Hematopoietic multipotent progenitor cell treated with erythropoietin and hydrocortisone succinate and interleukin-3 and kit ligand, for 8 days (in vitro differentiated cells): ENCODE results near the gene AASDH.
"Not testable (repeated sequence)": the region's sequence is repeated elsewhere in the genome, so short reads cannot be mapped to it uniquely, and the experiment has no call there.

Experiments used
- DNase-seq: peaks from one replicate; pipeline ENCODE4 v3.0.0-alpha.2; 2015

AASDH gene

DNA sequence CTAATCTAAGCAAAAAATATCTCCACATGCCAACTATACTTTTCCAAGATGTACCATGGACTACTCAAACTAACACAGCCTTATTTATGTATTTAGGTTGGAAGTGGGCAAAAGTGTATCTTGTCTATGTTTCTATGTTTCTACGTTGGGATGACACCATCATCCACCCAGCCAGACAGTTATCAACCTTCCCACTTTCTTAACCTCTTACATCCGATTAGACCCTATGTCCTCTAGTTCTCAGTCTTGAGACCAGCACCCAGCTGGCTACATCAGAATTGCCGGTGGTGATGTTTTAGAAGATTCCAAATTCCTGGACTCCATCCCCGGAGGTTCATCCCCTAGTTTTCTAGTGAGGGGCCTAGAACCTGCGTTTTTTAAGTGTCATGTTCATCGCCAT, 1.0 kb upstream of the AASDH start:
- peak; percentile 38 for DNase-seq

DNA sequence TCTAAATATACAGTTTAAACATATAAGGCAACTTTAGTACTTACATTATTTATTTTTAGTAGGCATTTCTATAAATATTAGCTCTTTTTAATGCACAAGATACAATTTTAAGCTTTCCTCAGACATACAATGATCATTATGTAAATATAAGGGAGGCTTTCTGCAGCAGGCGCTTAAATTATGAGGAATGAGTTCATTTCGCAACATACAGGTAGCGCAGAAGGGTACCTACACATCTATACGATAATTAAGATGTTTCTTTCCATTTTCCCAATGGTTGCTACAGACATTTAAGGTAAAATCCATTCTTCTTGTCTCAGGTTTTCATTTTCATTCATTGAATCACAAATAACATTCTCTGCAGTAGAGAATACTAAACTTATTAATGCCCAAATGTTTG, 1.2 kb downstream of the AASDH start:
- DNase-seq: no peak

DNA sequence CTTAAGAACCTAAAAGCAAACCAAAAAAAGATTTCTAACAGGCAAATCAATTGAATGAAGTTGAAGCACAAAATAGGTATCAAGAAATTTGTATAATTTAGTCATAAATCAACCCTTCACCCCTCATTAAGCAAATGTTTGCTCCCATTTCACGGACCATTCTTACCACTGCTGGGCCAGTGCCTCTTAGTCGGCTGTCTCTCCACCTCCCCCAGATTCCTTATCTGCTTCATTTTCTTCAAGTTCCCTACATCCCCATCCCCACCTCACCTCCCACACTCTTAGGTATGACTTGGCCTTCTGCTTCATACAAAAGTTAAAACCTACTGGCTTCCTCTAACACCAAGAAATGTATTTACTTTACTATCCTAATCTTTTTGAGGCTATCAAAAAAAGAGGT, 11.8 kb downstream of the AASDH start:
- DNase-seq: no peak

DNA sequence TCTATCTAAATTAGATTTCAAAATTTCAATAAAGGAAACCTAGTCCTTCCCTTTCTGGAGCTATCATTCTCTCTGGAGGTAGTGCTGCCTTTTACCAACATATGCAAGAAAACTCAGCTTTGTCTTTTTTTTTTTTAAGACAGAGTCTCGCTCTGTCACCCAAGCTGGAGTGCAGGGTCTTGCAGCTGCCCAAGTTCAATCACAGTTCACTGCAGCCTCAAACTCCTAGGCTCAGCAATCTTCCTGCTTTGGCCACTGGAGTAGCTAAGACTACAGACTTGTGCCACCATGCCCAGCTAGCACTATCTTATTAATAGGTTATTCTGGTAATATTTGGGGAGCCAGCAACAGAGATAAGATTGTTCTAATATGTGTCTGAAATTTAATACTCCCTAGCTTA, 12.3 kb downstream of the AASDH start:
- DNase-seq: no peak

DNA sequence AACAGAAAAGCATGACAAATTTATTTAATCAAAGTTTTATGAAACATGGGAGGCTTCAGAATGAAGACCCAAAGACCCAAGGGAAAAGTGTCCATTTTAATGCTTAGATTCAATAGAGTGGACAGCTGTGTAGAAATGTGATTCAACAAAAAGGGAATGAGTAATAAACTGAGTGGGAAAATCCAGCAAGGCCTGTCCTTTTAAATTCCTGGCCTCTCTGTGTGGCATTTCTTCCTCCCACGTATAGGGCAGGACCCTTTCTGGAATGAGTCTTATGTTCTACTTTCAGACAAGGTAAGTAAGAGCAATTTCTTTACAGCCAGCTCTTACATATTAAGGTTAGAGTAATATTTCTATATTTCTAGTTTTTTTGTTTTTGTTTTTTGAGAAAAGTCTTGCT, 14.5 kb downstream of the AASDH start:
- no peak for DNase-seq

DNA sequence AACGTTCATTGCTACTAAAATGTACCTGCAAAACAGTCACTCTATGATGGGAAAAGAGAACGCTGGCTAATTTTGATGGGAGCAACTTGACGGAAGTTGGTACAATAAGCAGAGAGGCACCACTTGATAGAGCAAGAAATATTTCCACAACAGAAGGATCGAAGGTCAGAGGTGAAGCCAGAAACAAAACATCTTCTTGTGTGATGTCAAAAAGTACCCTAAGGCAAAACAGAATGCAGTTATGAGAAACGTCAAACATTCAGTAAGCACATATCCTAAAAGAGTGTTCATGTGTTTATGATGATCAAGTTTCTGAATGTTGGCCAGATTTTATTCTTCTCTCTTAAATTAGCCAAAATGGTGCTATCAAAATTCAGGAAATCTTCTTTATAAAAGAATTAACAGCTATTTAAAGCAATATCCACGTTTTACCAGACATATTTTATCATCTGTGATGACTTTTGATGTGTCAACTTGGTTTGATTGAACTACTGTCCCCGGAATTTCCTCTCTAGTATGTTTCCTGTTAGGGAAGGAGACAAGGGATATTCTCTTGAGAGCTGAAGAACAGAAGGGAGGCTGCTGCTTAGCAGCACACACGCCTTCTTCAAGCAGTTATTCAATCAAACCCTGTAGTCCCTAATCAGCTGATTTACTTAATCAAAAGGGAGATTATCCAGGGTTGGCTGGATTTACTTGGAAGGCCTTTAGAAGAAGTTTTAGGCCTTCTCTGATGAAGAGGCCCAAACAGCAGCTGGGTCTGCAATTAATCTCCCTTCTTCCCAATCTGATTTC, 15.7 kb downstream of the AASDH start:
- DNase-seq: no peak

DNA sequence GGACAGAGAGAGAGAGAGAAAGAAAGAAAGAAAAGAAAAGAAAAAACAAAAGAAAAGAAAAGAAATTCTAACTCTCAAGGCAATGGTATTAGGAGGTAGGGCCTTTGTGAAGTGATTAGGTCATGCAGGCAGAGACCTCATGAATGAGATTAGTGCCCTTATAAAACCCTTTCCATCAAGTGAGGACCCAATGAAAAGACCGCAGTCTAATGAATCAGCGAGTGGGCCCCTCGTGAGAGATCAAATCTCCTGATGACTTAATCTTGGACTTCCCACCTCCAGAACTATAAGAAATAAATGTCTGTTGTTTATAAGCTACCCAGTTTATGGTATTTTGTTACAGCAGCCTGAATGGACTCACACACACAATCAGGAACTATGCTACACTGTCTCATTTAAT, 16.9 kb downstream of the AASDH start:
- no peak for DNase-seq

DNA sequence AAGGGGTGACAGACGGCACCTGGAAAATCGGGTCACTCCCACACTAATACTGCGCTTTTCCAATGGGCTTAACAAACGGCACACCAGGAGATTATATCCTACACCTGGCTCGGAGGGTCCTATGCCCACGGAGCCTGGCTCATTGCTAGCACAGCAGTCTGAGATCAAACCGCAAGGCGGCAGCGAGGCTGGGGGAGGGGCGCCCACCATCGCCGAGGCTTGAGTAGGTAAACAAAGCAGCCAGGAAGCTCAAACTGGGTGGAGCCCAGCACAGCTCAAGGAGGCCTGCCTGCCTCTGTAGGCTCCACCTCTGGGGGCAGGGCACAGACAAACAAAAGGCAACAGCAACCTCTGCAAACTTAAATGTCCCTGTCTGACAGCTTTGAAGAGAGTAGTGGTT, 24.3 kb downstream of the AASDH start:
- not testable (repeated sequence) for DNase-seq

DNA sequence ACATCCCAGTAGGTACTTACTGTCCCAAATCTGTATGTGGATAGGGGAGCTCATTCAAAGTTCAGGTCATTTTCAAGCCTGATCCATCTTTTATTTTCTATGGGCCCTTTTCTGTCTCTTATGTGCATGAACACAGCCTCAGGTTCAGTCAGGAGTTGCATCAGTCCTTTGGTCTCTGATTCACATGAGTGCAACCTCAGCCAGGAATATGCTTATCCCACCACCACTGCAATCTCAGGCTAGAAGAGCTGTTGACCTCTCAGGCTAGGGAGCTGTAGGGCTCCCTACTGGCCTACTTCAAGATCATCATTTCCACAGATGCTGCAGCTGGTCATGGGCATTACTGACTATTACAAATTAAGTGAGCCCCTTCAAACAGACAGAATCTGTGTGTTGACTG, 27.2 kb downstream of the AASDH start:
- DNase-seq: no peak

DNA sequence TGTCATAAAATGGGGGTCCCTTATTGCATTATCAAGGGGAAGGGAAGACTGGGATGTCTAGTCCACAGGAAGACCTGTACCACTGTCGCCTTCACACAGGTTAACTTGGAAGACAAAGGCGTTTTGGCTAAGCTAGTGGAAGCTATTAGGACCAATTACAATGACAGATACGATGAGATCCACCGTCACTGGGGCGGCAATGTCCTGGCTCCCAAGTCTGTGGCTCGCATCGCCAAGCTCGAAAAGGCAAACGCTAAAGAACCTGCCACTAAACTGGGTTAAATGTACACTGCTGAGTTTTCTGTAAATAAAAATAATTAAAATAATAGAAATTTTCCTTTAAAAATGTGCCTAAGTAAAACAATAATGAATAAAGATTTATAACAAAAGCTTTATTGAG, 30.6 kb downstream of the AASDH start:
- no peak for DNase-seq

DNA sequence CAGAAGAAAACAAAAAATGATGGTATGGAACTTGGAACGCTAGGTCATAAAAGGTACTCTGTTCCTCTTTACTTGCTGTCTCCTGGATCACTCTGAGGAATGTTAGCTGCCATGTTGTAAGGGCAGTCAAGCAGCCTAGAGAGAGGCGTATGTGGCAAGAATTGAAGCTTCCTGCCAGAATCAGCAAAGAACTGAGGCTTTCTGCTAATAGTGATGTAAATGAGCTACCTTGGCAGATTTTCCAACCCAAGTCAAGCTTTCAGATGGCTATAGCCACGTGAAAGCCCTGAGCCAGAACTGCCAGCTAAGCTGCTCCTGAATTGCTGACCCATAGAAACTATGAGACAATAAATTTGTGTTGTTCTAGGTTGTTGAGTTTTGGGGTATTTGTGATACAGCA, 38.7 kb downstream of the AASDH start:
- no peak for DNase-seq

DNA sequence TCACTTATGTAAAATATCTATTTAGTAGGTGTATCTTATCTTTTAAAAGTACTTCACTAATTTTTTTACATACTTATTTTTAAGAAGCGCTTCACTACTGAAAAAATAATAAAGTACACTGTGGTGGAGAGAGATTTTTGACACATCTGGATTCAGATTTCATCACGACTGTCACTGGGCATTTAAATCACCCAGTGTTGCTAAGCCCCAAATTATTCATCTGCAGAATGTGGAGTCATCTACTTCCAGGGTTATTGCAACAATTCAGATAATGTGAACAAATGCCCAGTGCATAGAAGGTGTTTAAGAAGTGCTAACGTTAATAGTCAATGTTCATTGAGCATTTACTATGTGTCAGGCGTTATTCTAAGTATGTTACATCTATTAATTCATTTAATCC, 41.8 kb downstream of the AASDH start:
- DNase-seq: no peak

DNA sequence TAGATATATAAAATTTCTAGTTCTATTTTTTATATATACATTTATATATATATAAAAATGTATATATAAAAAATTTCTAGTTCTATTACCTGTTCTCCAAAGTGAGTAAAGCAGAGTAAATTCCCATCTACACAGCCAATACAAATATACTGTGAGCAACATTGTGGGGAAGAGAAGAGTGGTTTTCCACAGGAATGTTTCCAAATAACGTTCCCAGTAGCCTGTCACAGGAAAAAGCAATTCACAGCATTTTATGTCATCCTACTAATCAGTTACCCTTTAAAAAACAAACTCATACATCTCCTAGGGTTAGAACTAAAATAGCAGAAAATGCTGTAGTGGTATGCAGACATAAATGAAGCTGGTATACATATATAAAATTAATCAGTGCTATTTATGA, 44.5 kb downstream of the AASDH start:
- no peak for DNase-seq

DNA sequence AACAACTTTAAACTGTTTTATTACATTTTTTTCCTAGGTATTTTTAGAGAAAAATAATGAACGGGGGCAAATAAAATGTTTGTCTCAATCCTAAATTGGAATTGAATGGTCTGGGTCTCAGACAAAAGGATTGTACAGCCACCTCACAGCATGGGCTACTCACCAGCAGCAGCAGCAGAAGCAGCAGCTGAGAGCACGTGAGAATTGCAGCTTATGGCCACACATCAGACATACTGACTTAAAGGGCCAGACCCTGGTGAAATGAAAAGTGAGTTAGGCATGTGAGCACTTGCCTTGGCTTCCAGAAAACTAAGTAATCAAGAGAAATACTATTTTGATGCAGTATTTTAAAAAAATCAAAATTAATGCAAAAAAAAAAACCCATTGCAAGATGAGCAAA, 56.6 kb downstream of the AASDH start:
- no peak for DNase-seq

DNA sequence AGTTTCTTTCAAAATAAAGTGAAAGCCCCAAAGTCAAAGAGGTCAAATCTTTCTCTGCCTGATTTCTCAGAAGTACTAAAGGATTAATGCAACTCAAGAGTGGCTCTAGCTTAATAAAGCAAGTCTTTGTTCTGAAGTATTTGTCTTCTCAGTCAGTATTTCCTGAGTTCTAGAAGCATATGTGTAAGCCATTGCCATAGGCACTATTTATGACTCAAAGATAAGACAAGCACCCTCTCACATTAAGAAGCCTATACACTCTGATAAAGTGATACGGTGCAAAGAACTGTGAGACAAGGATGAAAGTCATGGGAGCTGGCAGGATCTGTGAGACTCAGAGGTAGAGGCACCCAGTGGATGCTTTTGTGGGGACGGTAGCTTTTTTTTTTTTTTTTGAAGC, 60.9 kb downstream of the AASDH start:
- no peak for DNase-seq

DNA sequence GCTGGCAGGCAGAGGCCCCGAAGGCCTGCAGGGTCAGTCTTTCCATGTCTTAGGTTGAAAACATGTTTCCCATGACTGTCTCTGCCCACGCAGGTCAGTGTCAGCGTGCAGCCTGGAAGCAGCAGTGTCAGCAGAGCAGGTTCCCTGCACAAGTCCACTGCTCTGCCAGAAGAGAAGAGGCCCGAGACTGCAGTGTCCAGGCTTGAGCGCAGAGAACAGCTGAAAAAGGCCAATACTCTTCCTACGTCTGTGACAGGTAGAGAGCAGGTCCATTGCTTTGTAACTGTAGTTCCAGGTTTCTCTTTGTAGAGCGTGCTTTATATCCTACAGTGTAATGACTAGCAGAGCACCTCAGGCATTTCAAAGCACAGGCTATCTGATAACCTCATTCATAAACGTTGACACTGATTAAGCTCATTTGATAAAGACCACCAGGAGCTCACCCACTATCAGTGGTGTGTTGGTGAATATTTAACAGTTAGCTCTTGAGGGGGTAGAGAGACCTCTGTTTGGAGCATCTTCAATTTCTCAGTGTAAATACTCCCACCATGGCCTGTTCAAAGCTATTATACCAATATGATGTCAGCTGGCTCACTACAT, 63.2 kb downstream of the AASDH start:
- DNase-seq: no peak

DNA sequence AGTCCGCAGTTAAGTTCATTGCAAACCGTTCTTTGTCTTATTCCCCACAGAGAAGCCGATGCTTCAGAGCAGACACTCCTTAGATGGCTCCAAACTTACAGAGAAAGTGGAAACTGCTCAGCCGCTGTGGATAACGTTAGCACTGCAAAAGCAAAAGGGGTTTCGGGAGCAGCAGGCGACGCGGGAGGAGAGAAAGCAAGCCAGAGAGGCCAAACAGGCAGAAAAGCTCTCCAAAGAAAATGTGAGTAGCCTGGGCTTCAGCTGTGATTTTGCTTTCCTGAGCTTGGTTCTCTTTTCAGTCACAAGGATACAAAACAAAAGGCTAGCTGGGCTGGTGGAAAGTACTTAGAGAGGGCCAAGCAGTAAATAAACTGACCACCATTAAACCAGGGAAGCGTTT, 64.0 kb downstream of the AASDH start:
- no peak for DNase-seq

DNA sequence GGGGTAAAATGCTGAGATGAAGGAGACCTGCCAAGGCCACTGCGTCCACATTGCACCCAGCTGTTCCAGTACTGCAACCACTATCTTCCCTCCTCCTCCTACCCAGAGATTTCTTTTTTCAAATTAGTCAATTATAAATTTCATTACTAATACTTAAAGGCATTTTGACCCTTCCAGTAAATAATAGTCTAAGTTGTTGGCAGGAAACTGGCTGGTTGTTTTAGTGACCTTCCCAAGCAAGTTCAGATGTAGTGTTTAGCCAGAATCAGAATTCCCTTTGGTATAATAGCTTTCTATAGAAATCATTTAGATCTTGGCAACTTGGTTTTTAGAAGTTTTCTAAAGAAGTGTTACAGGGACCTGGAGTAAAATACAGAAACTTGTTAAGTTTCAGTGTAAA, 66.0 kb downstream of the AASDH start:
- no peak for DNase-seq

DNA sequence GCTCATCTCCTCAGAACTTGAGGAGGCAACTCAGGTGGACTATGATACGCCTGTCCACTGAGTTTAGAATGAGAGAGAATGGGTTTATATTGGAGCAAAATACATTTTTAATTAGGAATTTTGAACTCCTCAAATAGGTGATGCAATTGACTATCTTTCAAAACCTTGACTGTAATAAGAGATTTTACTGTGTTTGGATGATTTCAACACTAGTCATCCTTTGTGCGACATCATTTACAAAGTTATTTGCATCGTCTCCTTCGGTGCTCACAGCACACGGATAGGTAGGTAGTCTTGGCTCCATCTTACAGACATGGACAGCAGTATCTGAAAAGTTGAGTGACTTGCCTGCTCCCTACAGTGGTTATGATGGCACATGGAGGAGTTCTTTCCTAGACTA, 67.0 kb downstream of the AASDH start:
- no peak for DNase-seq

DNA sequence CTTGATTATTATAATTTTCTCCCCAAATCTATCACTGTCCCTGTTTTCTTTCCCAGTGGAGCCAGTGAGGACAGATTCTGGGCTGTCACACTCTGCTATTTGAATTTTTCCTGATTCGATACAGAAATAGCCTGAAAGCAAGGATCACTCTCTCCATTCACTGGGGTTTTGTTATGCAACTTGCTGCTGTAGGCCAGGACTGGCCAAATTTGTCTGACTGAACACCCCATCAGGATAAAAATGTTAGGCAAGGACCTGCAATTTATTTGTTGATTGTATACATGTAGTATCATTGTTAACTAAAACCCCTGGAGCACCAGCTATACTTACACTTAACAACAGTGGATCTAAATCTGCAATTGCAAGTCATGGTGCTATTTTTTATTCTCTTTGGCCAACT, 68.7 kb downstream of the AASDH start:
- no peak for DNase-seq

DNA sequence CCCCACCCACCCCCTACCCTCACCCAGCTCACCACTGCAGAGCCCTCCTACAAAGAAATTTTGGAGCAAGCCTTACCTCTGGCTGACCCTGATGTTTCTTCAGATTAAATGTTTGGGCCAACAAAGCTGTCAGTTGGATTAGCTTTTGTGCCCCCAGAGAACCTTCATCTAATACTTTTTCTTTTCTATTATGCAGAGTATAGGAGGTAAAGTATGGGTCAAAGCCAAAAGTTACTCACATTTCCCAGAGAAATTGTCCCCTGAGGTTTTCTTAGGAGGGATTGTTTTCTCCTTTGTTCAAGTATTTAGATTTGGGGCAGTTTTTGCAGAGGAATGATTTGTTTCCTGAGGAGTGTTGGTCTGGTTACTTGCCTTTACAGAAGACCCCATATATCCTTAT, 69.5 kb downstream of the AASDH start:
- DNase-seq: no peak

DNA sequence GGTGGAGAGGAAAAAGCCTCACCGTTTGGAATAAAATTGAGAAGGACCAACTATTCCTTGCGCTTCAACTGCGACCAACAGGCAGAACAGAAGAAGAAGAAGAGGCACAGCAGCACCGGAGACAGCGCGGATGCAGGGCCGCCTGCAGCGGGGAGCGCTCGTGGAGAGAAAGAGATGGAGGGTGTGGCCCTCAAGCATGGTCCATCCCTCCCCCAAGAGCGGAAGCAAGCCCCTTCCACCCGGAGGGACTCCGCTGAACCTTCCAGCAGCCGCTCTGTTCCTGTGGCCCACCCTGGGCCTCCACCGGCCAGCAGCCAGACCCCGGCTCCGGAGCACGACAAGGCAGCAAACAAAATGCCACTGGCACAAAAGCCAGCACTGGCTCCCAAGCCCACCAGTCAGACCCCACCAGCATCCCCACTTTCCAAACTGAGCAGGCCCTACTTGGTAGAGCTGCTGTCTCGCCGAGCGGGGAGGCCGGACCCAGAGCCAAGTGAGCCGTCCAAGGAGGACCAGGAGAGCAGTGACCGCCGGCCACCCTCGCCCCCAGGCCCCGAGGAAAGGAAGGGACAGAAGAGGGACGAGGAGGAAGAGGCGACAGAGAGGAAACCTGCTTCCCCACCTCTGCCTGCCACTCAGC, 71.2 kb downstream of the AASDH start:
- no peak for DNase-seq

DNA sequence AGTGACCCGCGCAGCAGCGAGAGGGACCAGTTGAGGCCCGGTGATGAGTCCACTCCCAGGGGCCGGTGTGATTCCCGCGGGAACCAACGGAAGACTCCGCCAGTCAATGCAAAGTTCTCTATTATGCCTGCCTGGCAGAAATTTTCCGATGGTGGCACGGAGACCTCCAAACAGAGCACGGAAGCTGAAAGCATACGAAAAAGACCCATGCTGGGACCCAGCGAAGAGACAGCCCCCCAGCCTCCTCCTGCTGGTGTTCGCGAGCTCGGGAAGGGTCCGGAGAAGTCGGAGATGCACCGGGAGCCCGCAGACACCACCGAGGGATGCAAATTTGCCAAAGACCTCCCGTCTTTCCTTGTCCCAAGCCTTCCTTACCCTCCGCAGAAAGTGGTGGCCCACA, 71.7 kb downstream of the AASDH start:
- no peak for DNase-seq

DNA sequence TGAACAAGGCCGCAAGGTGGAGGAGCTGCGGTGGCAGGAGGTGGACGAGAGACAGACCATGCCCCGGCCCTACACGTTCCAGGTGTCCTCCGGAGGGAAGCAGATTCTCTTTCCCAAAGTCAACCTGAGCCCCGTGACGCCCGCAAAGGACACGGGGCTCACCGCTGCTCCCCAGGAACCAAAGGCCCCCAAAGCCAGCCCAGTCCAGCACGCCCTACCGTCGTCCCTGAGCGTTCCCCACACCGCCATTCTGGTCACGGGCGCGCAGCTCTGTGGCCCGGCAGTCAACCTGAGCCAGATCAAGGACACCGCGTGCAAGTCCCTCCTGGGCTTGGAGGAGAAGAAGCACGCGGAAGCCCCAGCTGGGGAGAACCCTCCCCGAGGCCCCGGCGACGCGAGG, 72.2 kb downstream of the AASDH start:
- no peak for DNase-seq
